ENCODE measurements around the gene CLCN3. TPM values are rescaled to one million over a fixed set of nuclear protein-coding genes. Genes with fewer than 3 reads are reported as not detected.

Gene CLCN3
- total RNA-seq, 1 experiment from 2014 or later, result 29.1 TPM

- TF ChIP-seq, protein P1, sequence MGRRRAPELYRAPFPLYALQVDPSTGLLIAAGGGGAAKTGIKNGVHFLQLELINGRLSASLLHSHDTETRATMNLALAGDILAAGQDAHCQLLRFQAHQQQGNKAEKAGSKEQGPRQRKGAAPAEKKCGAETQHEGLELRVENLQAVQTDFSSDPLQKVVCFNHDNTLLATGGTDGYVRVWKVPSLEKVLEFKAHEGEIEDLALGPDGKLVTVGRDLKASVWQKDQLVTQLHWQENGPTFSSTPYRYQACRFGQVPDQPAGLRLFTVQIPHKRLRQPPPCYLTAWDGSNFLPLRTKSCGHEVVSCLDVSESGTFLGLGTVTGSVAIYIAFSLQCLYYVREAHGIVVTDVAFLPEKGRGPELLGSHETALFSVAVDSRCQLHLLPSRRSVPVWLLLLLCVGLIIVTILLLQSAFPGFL (CRISPR knock-in tag; IDR thresholded peaks at IDR 0.05; ENCODE audit: borderline replicate concordance), result no peak
- TF ChIP-seq ZNF232 (CRISPR knock-in tag; IDR thresholded peaks at IDR 0.05), result no peak
- TF ChIP-seq, protein P2, sequence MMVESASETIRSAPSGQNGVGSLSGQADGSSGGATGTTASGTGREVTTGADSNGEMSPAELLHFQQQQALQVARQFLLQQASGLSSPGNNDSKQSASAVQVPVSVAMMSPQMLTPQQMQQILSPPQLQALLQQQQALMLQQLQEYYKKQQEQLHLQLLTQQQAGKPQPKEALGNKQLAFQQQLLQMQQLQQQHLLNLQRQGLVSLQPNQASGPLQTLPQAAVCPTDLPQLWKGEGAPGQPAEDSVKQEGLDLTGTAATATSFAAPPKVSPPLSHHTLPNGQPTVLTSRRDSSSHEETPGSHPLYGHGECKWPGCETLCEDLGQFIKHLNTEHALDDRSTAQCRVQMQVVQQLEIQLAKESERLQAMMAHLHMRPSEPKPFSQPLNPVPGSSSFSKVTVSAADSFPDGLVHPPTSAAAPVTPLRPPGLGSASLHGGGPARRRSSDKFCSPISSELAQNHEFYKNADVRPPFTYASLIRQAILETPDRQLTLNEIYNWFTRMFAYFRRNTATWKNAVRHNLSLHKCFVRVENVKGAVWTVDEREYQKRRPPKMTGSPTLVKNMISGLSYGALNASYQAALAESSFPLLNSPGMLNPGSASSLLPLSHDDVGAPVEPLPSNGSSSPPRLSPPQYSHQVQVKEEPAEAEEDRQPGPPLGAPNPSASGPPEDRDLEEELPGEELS (CRISPR knock-in tag; IDR thresholded peaks at IDR 0.05), result no peak
- TF ChIP-seq FOXJ3 (CRISPR knock-in tag; IDR thresholded peaks at IDR 0.05; ENCODE audit: borderline replicate concordance), result no peak
Measured at GRCh38 chr4:169627307-169627706, 6.9 kb downstream of the CLCN3 start (continued).

- TF ChIP-seq SOX15 (CRISPR knock-in tag; IDR thresholded peaks at IDR 0.05) (no peak), RORB (CRISPR knock-in tag; IDR thresholded peaks at IDR 0.05) (no peak), JAZF1 (CRISPR knock-in tag; IDR thresholded peaks at IDR 0.05) (no peak), EMX1 (CRISPR knock-in tag; IDR thresholded peaks at IDR 0.05) (no peak), ZNF121 (CRISPR knock-in tag; IDR thresholded peaks at IDR 0.05) (no peak), ZNF138 (CRISPR knock-in tag; conservative IDR thresholded peaks at IDR 0.05) (no peak), ELF4 (CRISPR knock-in tag; IDR thresholded peaks at IDR 0.05; ENCODE audit: low read depth) (no peak), GRHL2 (CRISPR knock-in tag; IDR thresholded peaks at IDR 0.05; ENCODE audit: insufficient replicate concordance, severe bottlenecking) (no peak), MAX (CRISPR knock-in tag; IDR thresholded peaks at IDR 0.05) (no peak), FOXP1 (CRISPR knock-in tag; IDR thresholded peaks at IDR 0.05; ENCODE audit: borderline replicate concordance) (no peak), ZNF281 (CRISPR knock-in tag; IDR thresholded peaks at IDR 0.05) (no peak), USF2 (CRISPR knock-in tag; IDR thresholded peaks at IDR 0.05) (no peak), CBFB (CRISPR knock-in tag; IDR thresholded peaks at IDR 0.05; ENCODE audit: low read depth) (no peak), IRF1 (CRISPR knock-in tag; IDR thresholded peaks at IDR 0.05) (no peak), ZSCAN18 (CRISPR knock-in tag; IDR thresholded peaks at IDR 0.05) (no peak)
- TF ChIP-seq, protein P3, sequence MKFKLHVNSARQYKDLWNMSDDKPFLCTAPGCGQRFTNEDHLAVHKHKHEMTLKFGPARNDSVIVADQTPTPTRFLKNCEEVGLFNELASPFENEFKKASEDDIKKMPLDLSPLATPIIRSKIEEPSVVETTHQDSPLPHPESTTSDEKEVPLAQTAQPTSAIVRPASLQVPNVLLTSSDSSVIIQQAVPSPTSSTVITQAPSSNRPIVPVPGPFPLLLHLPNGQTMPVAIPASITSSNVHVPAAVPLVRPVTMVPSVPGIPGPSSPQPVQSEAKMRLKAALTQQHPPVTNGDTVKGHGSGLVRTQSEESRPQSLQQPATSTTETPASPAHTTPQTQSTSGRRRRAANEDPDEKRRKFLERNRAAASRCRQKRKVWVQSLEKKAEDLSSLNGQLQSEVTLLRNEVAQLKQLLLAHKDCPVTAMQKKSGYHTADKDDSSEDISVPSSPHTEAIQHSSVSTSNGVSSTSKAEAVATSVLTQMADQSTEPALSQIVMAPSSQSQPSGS (CRISPR knock-in tag; IDR thresholded peaks at IDR 0.05; ENCODE audit: borderline replicate concordance, low read depth), result no peak
- TF ChIP-seq, protein P4, sequence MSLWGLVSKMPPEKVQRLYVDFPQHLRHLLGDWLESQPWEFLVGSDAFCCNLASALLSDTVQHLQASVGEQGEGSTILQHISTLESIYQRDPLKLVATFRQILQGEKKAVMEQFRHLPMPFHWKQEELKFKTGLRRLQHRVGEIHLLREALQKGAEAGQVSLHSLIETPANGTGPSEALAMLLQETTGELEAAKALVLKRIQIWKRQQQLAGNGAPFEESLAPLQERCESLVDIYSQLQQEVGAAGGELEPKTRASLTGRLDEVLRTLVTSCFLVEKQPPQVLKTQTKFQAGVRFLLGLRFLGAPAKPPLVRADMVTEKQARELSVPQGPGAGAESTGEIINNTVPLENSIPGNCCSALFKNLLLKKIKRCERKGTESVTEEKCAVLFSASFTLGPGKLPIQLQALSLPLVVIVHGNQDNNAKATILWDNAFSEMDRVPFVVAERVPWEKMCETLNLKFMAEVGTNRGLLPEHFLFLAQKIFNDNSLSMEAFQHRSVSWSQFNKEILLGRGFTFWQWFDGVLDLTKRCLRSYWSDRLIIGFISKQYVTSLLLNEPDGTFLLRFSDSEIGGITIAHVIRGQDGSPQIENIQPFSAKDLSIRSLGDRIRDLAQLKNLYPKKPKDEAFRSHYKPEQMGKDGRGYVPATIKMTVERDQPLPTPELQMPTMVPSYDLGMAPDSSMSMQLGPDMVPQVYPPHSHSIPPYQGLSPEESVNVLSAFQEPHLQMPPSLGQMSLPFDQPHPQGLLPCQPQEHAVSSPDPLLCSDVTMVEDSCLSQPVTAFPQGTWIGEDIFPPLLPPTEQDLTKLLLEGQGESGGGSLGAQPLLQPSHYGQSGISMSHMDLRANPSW (CRISPR knock-in tag; conservative IDR thresholded peaks at IDR 0.05; ENCODE audit: low read depth), result no peak
- no peak overlapping the region for H3K4me3 Mint-ChIP-seq
- no peak overlapping the region for H3K27ac Mint-ChIP-seq
- no peaks in the 10 kb centered on the region for H3K27me3 Mint-ChIP-seq (ENCODE audit: low read depth)
- no peak for DNase-seq (ENCODE audit: low spot score)
- ATAC-seq, result no peak
- ChIA-PET CTCF (no interaction called here), POLR2A (no interaction called here)
- H3K36me3 Mint-ChIP-seq, result no peaks in the 10 kb centered on the region
- no peaks in the 10 kb centered on the region for H3K9me3 Mint-ChIP-seq
- H3K4me1 Mint-ChIP-seq, result no peaks in the 10 kb centered on the region
Measured at GRCh38 chr4:169628579-169628978, 8.2 kb downstream of the CLCN3 start.
